Measurements from ENCODE around the gene GATAD2A.

DNA sequence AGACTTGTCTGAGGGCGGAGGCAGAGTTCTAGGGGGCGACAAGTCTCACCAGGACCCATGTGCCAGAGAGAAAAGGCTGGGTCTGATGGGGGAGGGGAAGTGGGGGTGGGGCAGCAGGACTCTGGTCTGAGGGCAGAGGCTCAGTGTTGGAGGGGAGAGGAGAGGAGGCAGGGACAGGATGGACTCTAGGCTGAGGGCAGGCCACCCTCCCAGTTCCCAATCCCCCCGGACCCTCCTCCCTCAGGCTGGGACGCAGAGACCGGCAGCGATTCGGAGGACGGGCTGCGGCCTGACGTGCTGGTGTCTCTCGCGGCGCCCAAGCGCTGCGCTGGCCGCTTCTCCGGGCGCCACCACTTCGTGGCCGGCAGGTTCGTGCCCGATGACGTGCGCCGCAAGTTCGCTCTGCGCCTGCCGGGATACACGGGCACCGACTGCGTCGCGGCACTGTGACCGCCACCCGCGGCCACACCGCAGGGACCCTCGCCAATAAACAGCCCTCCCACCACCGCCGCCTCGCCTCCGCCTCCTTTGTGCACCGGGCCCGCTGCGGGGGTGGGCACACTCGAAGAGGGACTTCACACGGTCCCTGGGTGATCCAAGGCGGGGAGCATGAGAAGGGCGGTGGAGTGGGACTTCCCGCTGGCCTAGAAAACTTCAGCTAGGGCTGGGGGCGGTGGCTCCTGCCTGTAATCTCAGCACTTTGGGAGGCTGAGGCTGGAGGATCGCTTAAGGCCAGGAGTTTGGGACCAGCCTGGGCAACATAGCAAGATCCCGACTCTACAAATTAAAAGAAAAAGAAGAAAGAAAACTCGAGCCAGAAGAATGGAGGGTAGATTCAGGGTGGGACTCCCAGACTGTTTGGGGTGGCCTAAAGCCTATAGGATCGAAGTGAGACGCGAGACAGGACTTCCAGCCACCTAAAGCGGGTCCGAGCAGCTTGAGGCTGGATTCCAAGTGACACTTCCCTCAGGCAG, 131.9 kb downstream of the GATAD2A start:
- no peak for TF ChIP-seq POLR2AphosphoS5 (IDR thresholded peaks at IDR 0.05; ENCODE audit: low read depth, low read length)
- TF ChIP-seq, protein P1, sequence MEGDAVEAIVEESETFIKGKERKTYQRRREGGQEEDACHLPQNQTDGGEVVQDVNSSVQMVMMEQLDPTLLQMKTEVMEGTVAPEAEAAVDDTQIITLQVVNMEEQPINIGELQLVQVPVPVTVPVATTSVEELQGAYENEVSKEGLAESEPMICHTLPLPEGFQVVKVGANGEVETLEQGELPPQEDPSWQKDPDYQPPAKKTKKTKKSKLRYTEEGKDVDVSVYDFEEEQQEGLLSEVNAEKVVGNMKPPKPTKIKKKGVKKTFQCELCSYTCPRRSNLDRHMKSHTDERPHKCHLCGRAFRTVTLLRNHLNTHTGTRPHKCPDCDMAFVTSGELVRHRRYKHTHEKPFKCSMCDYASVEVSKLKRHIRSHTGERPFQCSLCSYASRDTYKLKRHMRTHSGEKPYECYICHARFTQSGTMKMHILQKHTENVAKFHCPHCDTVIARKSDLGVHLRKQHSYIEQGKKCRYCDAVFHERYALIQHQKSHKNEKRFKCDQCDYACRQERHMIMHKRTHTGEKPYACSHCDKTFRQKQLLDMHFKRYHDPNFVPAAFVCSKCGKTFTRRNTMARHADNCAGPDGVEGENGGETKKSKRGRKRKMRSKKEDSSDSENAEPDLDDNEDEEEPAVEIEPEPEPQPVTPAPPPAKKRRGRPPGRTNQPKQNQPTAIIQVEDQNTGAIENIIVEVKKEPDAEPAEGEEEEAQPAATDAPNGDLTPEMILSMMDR (IDR thresholded peaks at IDR 0.05; ENCODE audit: control extremely low read depth in 1 of 3, insufficient read depth in 1 of 3, low read depth in 1 of 3, low read length in 3 of 3): no peak
- TF ChIP-seq TAF1 (IDR thresholded peaks at IDR 0.05; ENCODE audit: low read depth, low read length): no peak
- no peak for TF ChIP-seq EZH2 (IDR thresholded peaks at IDR 0.05; ENCODE audit: low read depth, low read length, severe bottlenecking)
- no peak for TF ChIP-seq RFX5 (IDR thresholded peaks at IDR 0.05; ENCODE audit: borderline replicate concordance, low read depth, low read length)
- no peak for TF ChIP-seq EGR1 (IDR thresholded peaks at IDR 0.05; ENCODE audit: borderline replicate concordance, low read depth, low read length)
- TF ChIP-seq EP300 (IDR thresholded peaks at IDR 0.05; ENCODE audit: borderline replicate concordance in 1 of 2, low read depth in 2 of 2, low read length in 2 of 2): no peak
- no peak for TF ChIP-seq TEAD4 (IDR thresholded peaks at IDR 0.05; ENCODE audit: low read depth, low read length)
- TF ChIP-seq BACH1 (IDR thresholded peaks at IDR 0.05; ENCODE audit: low read length): no peak

Data from H1 (cell line).